HG03439 (cell line): ENCODE measurements around the gene RPL38.

Experiments
- ATAC-seq: cut with Tn5 transposase; IDR thresholded peaks from one replicate; pipeline ENCODE4 v1.9.1; 2021; ENCODE audit warnings: mild to moderate bottlenecking, moderate library complexity; ENCODE audit not compliant: unreplicated experiment

The RPL38 gene

DNA sequence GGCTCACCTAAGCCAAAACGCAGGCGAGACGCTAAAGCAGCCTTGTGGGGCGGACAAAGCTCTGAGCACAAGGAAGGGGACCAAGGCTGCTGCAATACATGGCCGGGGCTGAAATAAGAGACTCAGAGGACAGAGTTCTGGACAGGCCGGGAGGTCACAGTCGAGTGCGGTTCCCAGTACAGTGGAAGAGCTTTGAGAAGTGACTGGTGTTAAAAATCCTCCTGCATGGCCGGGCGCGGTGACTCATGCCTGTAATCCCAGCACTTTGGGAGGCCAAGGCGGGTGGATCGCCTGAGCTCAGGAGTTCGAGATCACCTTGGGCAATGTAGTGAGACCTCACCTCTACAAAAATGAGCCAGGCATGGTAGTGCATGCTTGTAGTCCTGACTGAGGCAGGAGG lies 20.4 kb downstream of the RPL38 start:
- ATAC-seq: no peak

DNA sequence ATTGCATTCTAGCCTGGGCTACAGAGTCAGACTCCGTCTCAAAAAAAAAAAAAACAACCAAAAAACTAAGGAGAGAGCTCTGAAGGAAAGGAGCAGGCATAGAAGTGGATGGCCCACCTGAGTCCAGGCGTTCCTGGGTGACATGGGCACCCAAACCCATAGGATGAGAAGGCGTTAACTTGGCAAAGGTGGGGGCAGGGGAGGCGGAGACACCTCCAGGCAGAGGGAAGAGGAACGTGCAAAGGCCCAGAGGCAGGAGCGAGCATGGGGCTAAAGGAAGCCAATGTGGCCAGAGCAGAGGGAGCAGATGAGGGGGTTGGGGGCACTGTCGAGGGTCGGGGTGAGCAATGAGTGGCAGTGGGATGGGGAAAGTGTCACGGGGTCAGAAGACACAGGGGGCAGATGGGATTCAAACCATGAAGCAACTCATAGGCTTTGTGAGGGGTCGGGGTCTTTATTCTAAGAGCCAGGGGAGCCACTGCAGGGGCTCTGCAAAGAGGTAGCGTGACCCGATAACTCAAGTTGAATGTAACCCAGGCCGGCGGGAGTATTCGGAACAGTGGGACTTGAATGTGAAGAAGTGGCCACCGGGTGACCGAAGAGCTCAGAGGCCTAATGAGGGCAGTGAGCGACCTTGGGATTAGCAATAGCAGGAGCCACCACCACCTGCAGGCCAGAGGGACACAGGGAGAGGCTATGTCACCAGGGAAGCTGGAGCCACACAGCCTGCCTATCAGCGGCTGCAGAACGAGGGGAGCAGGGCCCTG lies 21.7 kb downstream of the RPL38 start:
- ATAC-seq: no peak

DNA sequence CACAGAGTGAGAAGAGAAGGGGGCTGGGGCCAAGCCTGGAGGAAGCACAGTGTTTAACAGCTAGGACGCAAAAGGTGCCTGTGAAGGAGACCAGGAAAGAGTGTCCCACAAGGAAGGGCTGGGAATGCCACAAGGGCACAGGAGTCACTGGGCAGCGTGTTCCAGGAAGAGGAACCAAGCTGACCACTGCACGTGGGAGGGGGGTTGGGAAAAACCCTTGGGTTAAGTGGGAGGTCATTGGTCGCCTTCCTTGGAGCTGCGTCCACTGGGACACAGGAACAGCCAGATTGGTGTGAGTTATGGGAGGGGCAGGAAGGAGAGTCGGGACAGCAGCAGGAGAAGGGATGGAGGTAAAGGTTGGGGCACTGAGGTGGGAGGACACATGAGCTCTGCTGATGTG lies 22.8 kb downstream of the RPL38 start:
- no peak for ATAC-seq

DNA sequence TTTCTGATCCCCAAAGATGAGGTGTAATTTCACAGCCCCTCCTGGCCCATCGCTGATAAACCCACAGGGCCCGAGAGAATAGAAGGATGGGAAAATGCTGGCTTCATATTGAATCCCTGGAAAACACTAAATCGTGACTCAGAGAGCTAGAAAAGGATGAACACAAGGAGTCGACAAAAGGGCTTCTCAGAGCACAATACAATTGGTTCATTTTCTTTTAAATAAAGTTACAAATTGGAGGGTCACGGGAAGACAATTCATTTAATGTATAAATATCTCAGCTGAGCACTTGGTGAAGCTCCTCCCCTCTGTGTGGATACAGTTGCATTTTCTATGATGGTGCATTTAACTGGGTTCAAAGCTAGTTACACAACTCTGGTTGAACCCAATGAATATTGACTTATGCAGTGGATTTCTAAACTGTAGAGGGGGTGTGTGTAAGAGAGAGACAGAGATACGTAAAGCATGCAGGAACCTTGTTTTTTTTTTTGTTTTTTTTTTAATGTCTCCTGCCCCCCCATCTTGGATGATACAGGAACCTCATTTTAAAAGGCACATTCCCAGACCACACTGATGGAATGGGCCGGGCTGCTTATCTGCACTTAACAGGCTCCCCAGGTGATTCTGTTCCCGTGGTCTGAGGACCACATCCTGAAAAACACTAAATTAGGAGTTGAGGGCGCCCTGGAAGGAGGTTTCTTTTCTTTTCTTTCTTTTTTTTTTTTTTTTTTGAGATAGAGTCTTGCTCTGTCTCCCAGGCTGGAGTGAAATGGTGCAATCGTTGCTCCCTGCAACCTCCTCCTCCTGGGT lies 24.0 kb downstream of the RPL38 start:
- no peak for ATAC-seq

DNA sequence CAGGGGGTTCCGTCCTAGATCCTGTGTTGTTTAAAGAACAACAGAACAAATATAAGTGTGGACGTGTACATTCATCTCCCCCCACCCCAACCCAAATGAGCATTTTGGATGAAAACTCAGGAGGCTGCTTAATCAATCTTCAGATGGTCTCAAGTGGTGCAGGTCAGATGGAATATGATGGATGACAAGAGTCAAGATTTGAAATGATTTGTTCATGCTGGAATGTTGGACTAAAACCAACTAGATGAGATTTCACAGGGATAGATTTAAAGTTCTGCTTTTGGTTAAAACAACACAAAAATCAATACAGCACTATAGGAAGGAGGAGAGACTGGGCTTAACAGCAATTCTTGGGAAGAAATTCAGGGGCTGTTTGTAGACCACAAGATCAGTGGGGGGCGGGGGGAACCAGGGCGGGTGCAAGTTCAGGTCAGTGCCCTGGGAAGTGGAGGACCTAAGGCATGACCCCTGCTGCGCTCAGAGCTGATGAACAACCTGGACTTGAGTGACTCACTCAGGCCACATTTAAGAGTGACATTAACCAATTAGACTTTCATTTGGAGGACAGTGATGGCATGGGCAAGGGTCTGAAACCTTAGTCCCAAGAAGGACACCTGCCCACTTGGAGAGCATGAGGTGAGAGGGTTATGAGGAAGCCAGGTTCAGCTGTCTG lies 25.0 kb downstream of the RPL38 start:
- no peak for ATAC-seq

DNA sequence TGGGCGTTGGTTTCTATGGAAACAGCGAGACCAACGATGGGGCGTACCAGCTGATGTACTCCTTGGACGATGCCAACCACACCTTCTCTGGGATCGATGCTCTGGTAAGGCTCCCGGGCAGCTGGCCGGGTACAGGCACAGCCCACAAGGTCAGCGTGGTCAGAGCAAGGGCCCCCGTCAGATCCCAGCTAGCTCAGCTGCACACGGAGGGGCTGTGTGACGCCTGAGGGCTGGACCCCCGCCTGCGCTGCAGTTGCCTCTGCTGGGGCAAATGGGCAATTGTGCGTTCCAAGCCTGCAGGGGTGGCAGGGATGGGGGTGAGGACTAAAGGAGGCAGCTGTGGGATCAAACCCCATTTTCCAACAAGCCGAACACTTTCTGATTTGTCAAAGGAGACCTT lies 27.4 kb downstream of the RPL38 start:
- ATAC-seq: no peak

DNA sequence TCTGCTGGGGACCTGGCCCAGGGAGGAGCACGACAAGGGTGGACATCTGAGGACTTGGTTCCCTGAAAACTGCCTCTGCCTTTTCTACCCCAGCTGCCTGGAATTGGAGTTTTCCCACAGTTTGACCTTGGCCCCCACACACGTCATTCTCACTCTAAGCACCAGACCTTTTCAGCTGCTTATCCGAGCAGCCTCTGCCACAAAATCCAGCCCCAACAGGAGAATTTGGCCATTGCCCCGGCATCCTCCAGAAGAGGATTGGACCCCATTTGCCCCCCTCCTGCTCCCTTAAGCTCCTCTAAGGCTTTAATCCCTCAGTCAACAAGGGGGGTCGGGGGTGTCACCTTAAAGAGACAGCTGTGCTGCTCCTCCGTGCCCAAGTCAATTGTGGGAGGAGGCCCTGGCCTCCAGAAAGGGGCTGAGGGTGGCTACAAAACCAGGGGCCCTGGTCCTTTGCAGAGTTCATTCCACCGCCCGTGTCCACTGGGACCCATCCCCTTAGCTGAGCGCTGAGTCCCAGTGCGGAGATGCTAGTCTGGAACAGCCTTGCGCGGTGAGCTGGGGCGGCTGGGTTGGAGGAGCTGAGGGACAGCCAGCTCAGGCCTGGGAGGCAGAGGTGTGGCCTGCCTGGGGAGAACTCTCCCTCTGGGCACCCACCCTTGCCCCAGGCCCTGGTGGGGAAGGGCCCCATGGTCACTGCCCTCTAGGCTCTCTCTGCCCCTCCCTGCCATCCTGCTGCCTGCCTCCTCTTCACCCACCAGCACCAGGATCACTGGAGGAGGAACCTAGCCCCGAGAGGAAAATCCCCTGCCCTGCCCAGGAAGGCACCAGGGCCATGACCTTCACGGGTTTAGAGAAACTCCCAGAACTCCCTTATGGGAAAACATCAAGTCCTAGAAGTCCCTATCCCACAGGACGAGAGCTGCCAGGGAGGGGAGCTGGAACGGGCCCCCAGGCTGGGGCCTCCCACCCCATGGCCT lies 28.7 kb downstream of the RPL38 start:
- ATAC-seq: no peak

DNA sequence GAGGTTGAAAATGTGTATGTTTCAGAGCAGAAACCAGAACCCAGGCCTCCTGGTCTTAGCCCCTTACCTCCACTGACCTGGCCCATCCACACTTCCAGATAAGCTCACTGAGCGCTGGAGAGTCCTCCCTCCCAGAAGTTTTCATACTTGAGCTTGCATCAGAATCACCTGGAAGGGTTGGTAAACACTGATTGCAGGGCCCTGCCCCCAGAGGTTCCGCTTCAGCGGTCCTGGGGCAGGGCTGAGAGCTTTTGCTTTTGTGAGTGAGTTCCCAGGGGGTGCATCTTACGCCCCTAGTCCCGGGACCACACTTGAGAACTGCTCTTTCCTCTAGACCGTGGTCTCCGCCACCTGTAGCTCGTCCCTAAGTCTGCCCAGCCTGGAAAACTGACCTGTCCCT lies 30.5 kb downstream of the RPL38 start:
- no peak for ATAC-seq

DNA sequence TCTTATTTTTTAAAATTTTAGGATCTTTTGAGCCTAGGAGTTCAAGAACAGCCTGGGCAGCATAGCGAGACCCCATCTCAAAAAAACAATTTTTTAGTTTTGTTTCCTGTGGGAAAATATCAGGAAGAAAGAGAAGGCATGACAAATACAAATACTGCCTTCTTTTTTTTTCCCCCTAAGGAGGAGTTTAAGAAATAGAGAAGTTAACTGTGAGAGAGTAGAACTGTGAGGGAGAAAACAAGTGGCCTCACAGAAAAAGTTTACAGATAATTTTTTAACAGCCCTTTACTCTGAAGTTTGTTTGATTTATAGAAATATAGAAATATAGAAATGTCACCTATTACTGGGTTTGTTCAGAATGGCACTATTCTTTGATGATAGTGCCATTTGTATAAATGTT lies 31.0 kb downstream of the RPL38 start:
- no peak for ATAC-seq

DNA sequence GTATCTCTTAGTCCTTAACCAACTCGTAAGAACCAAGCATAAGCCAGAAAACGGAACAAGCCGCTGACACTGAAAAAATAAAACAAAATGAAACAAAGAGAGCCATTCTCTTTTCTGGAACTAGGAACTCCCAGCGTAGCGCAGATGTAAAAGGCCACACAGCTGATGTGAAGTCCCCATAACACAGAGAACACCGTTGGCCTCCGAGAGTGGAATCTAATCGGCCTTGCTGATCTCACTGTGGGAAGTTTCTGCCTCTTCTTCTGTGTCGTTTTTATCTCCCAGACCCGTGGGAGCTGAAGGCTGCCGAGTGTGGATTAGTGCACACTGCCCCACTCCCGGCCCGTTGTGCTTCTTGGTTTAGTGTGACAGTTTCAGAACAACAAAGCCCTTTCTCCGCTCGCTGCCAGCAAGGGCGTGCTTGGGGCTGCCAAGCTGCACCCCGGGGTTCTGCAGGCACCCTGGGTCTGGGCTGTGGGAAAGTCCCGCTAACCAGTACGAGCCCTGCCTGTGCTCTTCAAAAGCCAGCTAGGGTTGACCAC lies 31.6 kb downstream of the RPL38 start:
- ATAC-seq: no peak

DNA sequence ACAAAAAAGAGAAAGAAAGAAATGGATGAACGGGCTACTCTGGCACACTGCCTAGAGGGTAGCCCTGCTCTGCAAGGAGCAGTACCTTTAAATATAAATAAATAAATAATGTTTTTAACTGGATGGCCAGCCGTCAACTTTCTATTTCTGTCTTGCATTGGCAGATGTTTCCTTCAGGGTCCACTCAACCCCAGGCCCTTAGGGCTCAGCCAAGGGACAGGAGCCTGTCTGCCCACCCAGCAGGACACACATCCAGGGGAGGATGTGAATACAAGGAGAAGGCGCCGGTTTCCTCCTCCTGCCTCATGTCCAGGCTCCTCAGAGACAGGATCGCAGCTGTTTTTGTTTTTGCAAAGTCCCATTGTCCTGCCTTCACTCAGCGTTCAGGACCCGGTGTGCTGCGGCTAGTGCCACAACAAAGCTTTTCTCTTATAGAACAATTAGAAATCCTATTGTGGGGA lies 32.5 kb downstream of the RPL38 start:
- no peak for ATAC-seq

DNA sequence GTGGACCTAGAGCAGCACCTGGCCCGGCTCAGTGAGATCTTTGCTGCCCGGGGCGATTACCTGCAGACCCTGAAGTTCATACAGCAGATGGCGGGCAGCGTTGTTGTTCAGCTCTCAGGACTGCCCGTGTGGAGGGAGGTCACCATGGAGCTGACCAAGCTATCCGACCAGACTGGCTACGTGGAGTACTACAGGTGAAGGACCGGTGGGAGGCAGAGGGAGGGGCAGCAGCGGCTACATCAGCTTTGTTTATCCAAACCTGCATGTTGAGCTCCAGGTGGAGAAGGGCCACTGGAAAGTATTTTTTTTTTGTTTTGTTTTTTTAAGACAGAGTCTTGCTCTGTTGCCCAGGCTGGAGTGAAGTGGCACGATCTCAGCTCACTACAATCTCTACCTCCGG lies 33.8 kb downstream of the RPL38 start:
- ATAC-seq: no peak

DNA sequence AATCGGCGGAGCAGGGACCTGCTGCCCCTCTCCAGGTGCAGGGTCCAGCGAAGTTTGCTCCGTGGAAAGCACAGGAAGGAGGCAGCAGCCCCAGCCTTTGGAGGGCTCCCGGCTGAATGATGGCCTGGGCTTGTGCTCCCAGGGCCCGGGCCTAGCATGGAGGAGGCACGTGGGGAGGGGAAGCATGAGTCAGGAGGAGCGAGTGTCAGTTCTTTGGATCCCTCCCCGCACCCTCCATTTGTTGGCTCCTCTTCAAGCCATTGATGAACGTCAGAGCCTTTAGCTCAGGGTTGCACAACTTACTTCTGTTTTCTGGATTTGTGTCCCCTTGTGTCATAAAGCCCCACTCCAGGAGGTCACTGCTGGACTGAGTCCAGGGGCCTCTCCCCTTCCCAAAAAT lies 35.7 kb downstream of the RPL38 start:
- no peak for ATAC-seq

DNA sequence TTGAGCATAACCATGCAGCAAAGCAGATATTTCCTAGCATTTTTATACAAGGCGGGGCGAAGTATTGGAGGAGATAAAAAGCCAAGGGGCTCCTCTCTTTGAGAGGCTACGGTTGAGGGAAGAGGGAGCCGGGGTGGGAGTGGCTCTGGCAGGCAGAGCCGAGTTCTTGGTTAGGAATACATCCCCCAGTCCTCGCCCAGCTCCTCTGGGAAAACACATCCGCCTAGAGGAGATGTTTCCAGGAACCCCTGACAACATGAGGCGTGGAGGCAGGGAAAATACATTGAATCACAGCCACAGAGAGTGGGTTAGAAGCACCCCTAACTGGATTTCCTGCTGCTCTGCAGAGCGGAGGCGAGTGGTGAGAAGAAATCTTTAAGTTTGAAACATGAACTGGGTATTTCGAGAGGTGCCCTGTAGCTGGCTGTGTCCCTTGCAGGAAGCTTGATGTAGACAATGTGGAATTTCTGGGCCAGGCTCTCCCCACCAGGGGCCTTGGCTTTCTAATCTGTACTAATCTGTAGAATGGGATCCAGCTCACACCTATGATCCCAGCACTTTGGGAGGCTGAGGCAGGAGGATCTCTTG lies 37.2 kb downstream of the RPL38 start:
- no peak for ATAC-seq

DNA sequence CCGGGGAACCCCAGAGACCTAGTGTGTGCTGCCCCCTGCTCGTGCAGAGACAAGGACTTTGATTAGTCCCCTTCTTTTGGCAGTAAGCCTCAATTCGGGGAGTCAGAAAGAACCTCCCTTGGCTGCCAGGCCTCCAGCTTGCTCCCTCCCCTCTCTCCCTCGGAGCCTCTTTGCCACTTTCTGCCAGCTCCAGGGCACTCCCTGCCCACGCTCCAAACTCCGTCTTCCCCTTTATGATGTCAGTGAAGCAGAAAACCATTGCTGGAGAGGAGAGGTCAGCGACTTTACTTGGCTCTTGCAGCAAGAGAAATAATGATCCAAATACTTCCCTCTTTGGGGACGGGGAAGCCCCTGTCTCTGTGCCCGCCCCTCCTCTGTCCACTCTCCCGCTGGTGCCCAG lies 38.0 kb downstream of the RPL38 start:
- ATAC-seq: no peak

DNA sequence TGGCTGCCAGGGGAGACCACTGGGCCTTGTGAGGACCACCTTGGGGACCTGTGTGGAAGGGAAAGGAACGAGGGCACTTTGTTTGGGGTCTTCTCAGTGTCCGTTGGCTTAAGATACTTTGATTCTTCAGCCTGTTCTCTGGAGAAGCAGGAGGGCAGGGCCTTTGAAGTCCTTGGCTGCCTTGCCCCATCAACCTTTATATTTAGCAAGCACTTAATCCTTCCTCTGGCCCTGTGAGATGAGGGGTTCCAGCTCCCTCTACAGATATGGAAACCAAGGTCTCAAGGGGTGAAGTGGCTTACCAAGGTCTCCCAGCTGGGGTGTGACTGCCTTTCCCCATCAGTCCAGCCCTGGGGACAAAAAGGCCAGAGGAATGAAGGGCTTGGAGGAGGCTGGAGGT lies 38.4 kb downstream of the RPL38 start:
- no peak for ATAC-seq

DNA sequence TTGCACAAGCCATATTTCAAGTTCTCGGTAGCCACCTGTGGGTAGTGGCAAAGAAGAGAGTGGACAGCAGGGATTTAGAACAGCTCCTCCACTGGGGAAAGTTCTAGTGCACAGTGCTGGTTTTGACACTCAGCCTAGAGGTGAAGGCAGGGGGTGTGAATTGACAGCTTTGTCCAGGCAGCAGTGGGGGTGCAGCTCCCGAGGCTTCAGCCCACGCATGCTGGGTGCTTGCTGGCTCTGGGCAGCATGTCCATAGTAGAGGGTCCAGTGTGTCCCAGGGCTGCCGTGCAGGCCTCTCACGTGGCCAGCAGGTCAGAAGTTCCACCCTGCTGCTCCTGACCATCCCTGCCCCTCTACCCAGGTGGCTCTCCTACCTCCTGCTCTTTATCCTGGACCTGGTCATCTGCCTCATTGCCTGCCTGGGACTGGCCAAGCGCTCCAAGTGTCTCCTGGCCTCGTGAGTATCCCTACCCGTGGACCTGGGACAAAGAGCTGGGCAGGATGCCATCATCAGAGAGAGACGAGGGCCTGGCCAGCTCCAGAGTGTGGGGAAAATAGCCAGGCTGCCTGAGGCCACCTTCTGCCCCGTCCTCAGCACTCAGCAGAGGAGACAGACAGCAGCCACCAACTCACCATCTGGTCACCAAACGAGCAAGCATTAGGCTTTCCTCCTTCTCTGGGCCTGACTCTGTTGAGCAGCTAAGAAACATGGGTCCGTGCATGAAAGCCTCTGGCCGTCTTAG lies 39.7 kb downstream of the RPL38 start:
- ATAC-seq: no peak

DNA sequence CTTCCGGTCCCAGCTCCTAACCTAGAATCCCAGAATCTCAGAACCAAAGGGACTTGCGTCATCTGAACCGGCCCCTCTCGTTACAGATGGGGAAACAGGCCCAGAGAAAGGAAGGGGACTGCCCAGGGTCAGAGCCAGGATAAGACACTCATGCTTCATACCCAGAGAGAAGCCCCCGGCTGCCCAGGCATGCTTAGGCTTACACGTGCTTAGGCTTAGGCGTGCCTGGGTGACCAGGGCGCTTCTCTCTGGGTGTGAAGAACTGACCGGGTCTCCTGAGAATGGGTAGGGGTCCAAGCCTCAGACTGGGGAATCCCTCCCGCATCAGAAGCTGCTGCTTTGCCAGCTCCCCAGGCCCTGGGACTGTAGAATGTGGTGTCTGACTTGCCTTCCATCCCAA lies 40.6 kb downstream of the RPL38 start:
- no peak for ATAC-seq

DNA sequence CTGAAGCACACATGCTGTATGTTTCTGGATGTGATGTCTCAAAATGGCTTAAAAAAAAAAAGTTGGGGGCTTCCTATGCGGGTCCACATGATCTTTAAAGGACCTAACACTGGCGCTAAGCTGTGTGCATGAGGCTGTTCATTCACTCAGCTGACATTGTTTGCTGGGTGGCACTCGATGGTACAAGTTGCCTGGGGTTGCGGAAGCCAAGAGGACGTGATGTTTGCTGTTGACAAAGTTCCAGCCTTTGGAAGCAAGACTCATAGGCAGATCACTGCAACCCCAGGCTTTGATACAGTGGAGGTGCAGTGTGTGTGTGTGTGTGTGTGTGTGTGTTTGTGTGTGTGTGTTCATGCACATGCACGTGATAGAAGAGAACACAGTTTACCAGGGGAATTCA lies 41.1 kb downstream of the RPL38 start:
- ATAC-seq: no peak
